ENCODE data around the gene PPP1R1C.

PPP1R1C gene

GRCh38 chr2:182103526-182103925 is 117.9 kb downstream of the PPP1R1C start:
- TF ChIP-seq CTCF (IDR thresholded peaks at IDR 0.05; ENCODE audit: borderline replicate concordance, insufficient read depth, low read depth, low read length): no peak

GRCh38 chr2:182110347-182110746 is 124.7 kb downstream of the PPP1R1C start:
- TF ChIP-seq CTCF (IDR thresholded peaks at IDR 0.05; ENCODE audit: borderline replicate concordance, insufficient read depth, low read depth, low read length): no peak
- H3K4me3 ChIP-seq (ENCODE audit: low read depth, low read length): no peak overlapping the region

More at GRCh38 chr2:182103526-182103925, 117.9 kb downstream of the PPP1R1C start:
- no peak overlapping the region for H3K4me3 ChIP-seq (ENCODE audit: low read depth, low read length)

GRCh38 chr2:182113334-182113733 is 127.7 kb downstream of the PPP1R1C start:
- no peak overlapping the region for H3K4me3 ChIP-seq (ENCODE audit: low read depth, low read length)
- TF ChIP-seq CTCF (IDR thresholded peaks at IDR 0.05; ENCODE audit: borderline replicate concordance, insufficient read depth, low read depth, low read length): no peak

- TF ChIP-seq CTCF (IDR thresholded peaks at IDR 0.05; ENCODE audit: borderline replicate concordance, insufficient read depth, low read depth, low read length): no peak
- H3K4me3 ChIP-seq (ENCODE audit: low read depth, low read length): no peak overlapping the region
Measured at GRCh38 chr2:182115258-182115657, 129.6 kb downstream of the PPP1R1C start.

GRCh38 chr2:182116774-182117173 is 131.1 kb downstream of the PPP1R1C start:
- H3K4me3 ChIP-seq (ENCODE audit: low read depth, low read length): no peak overlapping the region
- TF ChIP-seq CTCF (IDR thresholded peaks at IDR 0.05; ENCODE audit: borderline replicate concordance, insufficient read depth, low read depth, low read length): no peak

- H3K4me3 ChIP-seq (ENCODE audit: low read depth, low read length): no peak overlapping the region
- no peak for TF ChIP-seq CTCF (IDR thresholded peaks at IDR 0.05; ENCODE audit: borderline replicate concordance, insufficient read depth, low read depth, low read length)
Measured at GRCh38 chr2:182117196-182117595, 131.5 kb downstream of the PPP1R1C start.

- TF ChIP-seq CTCF (IDR thresholded peaks at IDR 0.05; ENCODE audit: borderline replicate concordance, insufficient read depth, low read depth, low read length): no peak
Measured at GRCh38 chr2:182128821-182129707, 143.4 kb downstream of the PPP1R1C start.

More at GRCh38 chr2:182128821-182129707, 143.4 kb downstream of the PPP1R1C start:
- H3K4me3 ChIP-seq (ENCODE audit: low read depth, low read length): no peak overlapping the region
